Measurements from ENCODE around the gene TUBG1. TPM values are rescaled to one million over a fixed set of nuclear protein-coding genes. Genes with fewer than 3 reads are reported as not detected.

TUBG1 gene
- total RNA-seq (2021; fragmentation: NEBNext Ultra II Directional; extraction: Animal tissue kit (Norgen Biotek cat#: 25700)): 100 to 1,000 TPM in 5 of 6 experiments, 10 to 100 TPM in 1; 85.5 to 127 (median 112) TPM
- long read RNA-seq, transcript TUBG1-201 (11 exons, 1,611 nt): major isoform, 152 of 173 reads
- long read RNA-seq, partial matches to known transcripts: 16 of 173 reads
- long read RNA-seq, other reads (novel, unspliced or antisense): 5 of 173 reads

DNA sequence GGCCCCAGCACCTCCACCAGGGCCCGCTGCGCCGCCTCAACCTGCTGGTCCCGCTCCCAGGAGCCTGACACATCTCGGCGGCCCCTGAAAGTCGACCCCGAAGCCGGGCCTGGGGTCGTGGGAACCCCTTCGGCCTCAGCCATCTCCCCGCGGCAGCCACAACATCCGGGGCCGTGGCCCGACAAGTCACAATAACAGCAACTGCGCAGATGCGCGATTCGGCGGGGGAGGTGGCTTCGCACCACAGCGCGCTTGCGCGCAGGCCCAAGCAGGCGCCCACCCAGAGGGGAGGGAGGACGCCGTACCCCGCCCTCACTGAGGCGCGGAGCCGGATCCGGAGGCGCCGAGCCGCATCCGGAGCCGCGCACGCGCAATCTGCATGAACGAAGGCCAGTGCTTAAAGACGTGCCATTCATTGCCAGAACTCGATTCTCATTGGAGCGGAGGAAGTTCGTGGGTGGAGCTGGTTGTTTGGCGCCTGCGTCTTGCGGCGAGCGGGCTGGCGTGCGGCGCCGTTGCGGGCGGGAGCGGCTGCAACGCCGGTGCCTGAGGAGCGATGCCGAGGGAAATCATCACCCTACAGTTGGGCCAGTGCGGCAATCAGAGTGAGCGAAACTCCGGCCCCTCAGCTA, at the start of gene TUBG1, which contains the start of gene RETREG3:
TSS of gene TUBG1 (plus strand) at position 502 of the 632 bp plus-strand sequence. CDS start at position 557, 55 bp downstream.
TSS of gene RETREG3 (minus strand) at position 193 of the 632 bp plus-strand sequence. CDS start at position 143, 50 bp downstream.
- H3K4me3 Mint-ChIP-seq: peak within 1 kb of the TSS; percentile 100
- DNase-seq: peak; percentile 99
- H3K27ac Mint-ChIP-seq: peak within 1 kb of the TSS; percentile 90
- H3K27me3 Mint-ChIP-seq (ENCODE audit: insufficient read depth): no peaks in the 10 kb centered on the region; the same call in 1 of the 2 replicates
- no peaks in the 10 kb centered on the region for H3K9me3 Mint-ChIP-seq
- H3K4me1 Mint-ChIP-seq (ENCODE audit: low read depth): peaks cover 34% of the 10 kb centered on the region
- TF ChIP-seq, protein P1, sequence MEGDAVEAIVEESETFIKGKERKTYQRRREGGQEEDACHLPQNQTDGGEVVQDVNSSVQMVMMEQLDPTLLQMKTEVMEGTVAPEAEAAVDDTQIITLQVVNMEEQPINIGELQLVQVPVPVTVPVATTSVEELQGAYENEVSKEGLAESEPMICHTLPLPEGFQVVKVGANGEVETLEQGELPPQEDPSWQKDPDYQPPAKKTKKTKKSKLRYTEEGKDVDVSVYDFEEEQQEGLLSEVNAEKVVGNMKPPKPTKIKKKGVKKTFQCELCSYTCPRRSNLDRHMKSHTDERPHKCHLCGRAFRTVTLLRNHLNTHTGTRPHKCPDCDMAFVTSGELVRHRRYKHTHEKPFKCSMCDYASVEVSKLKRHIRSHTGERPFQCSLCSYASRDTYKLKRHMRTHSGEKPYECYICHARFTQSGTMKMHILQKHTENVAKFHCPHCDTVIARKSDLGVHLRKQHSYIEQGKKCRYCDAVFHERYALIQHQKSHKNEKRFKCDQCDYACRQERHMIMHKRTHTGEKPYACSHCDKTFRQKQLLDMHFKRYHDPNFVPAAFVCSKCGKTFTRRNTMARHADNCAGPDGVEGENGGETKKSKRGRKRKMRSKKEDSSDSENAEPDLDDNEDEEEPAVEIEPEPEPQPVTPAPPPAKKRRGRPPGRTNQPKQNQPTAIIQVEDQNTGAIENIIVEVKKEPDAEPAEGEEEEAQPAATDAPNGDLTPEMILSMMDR (IDR thresholded peaks at IDR 0.05): peak; percentile 67
- H3K36me3 Mint-ChIP-seq (ENCODE audit: low read depth): peaks cover 12% of the 10 kb centered on the region

DNA sequence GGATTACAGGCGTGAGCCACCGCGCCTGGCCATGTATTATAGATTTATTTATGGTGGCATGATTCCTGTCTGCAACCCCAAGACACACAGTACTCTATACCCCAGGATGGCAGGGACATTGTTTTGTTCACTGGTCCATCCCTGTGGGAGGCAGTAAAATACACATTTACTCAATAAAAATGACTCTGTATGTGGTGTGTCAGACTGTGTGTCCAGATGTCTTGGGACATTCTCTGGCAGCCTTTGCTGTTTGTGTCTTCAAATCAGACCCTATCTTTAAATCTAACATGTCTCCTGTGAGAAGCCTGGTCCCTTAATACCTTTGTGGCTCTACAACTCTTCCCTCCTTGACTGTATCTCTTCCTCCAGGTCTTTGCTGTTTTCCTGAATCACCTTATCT, 49.2 kb upstream of the TUBG1 start:
- no peak for DNase-seq
- H3K4me3 Mint-ChIP-seq: peak overlapping the region; percentile 73; the same call in 1 of the 2 replicates
- peaks cover 4% of the 10 kb centered on the region; the same call in 1 of the 2 replicates for H3K9me3 Mint-ChIP-seq
- H3K36me3 Mint-ChIP-seq (ENCODE audit: low read depth): peaks cover 22% of the 10 kb centered on the region
- peaks cover 2% of the 10 kb centered on the region; the same call in 1 of the 2 replicates for H3K27me3 Mint-ChIP-seq (ENCODE audit: insufficient read depth)
- H3K27ac Mint-ChIP-seq: peak overlapping the region; percentile 73
- H3K4me1 Mint-ChIP-seq (ENCODE audit: low read depth): peaks cover 43% of the 10 kb centered on the region
- TF ChIP-seq, protein P1 (IDR thresholded peaks at IDR 0.05): no peak

DNA sequence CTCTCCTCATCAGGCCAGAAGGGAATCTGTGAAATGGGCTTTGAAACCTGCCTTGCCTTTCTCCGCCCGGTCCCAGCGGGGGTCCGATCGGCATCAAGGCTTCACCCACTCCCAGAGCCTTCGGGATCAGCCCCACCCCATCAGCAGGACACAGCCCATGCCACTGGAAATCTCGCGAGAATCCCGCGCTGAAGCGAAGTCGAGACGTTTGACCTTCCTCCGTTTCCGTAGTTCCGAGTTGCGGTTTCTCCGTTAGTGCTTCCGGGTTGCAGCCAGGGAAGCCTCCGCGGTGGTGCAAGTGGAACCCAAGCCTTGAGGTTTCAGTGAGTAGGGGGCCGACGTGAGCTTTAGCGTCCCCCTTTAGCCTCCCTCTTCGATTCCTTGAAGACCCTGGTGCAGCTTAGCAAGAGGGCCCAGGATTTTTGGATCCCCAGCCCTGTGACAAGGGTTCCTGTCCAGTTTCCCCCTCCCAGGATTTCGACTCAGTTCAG, 47.5 kb upstream of the TUBG1 start, which contains the start of gene COASY:
TSS of gene COASY (plus strand) at position 252 of the 491 bp plus-strand sequence. CDS start 475 bp downstream, outside the sequence.
- peaks cover 43% of the 10 kb centered on the region for H3K4me1 Mint-ChIP-seq (ENCODE audit: low read depth)
- H3K27ac Mint-ChIP-seq: peak within 1 kb of the TSS; percentile 90
- H3K27me3 Mint-ChIP-seq (ENCODE audit: insufficient read depth): peaks cover 2% of the 10 kb centered on the region; the same call in 1 of the 2 replicates
- DNase-seq: peak; percentile 96
- peaks cover 28% of the 10 kb centered on the region for H3K36me3 Mint-ChIP-seq (ENCODE audit: low read depth)
- peaks cover 4% of the 10 kb centered on the region; the same call in 1 of the 2 replicates for H3K9me3 Mint-ChIP-seq
- H3K4me3 Mint-ChIP-seq: peak within 1 kb of the TSS; percentile 92
- TF ChIP-seq, protein P1 (IDR thresholded peaks at IDR 0.05): no peak

DNA sequence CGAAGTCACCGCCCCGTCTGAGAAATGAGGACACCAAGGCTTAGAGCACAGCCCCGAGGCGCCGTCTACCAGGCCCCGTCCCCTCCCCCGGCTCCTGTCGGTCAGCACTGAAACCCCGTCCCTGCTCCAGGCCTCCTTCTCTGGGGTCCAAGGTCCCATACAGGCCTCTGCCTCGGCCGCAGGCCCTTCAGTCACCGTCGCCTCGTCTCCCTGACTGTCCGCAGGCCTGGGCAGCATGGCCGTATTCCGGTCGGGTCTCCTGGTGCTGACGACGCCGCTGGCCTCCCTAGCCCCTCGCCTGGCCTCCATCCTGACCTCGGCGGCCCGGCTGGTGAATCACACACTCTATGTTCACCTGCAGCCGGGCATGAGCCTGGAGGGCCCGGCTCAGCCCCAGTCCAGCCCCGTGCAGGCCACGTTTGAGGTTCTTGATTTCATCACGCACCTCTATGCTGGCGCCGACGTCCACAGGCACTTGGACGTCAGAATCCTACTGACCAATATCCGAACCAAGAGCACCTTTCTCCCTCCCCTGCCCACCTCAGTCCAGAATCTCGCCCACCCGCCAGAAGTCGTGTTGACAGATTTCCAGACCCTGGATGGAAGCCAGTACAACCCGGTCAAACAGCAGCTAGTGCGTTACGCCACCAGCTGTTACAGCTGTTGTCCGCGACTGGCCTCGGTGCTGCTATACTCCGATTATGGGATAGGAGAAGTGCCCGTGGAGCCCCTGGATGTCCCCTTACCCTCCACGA, 46.9 kb upstream of the TUBG1 start:
- H3K27ac Mint-ChIP-seq: peak overlapping the region; percentile 90
- DNase-seq: no peak

More for the DNA sequence above, 46.9 kb upstream of the TUBG1 start:
- Mint-ChIP-seq H3K27me3 (ENCODE audit: insufficient read depth) (peaks cover 2% of the 10 kb centered on the region; the same call in 1 of the 2 replicates), H3K9me3 (peaks cover 4% of the 10 kb centered on the region; the same call in 1 of the 2 replicates), H3K4me3 (peak overlapping the region; percentile 92), H3K36me3 (ENCODE audit: low read depth) (peaks cover 29% of the 10 kb centered on the region), H3K4me1 (ENCODE audit: low read depth) (peaks cover 44% of the 10 kb centered on the region)
- TF ChIP-seq, protein P1 (IDR thresholded peaks at IDR 0.05): no peak

Data from HFFc6 (cell line).